HEK293T (cell line): ENCODE measurements around the gene PEX10.

Source experiments
- FOXM1 ChIP-seq: fragments of 450-650 bp; IDR thresholded peaks from 2 replicates; pipeline ENCODE4 v1.6.1; 2017; ENCODE audit warnings: mild to moderate bottlenecking, borderline replicate concordance
- HDGF ChIP-seq: fragments of 450-650 bp; IDR thresholded peaks from 2 replicates; pipeline ENCODE4 v1.6.1; 2017; ENCODE audit warnings: antibody characterized with exemption, borderline replicate concordance
- LEF1 ChIP-seq: fragments of 450-650 bp; IDR thresholded peaks from 2 replicates; pipeline ENCODE4 v1.6.1; 2017; ENCODE audit warnings: mild to moderate bottlenecking, borderline replicate concordance
- PKNOX1 ChIP-seq: fragments of 450-650 bp; IDR thresholded peaks from 2 replicates; pipeline ENCODE4 v1.6.1; 2016

- no peak for TF ChIP-seq PKNOX1
- TF ChIP-seq HDGF, result no peak
- TF ChIP-seq LEF1, result no peak
- no peak for TF ChIP-seq FOXM1
Observed at GRCh38 chr1:2454227-2454626, 41.9 kb upstream of the PEX10 start.
